ENCODE results near the gene DOCK1.

DOCK1 gene

DNA sequence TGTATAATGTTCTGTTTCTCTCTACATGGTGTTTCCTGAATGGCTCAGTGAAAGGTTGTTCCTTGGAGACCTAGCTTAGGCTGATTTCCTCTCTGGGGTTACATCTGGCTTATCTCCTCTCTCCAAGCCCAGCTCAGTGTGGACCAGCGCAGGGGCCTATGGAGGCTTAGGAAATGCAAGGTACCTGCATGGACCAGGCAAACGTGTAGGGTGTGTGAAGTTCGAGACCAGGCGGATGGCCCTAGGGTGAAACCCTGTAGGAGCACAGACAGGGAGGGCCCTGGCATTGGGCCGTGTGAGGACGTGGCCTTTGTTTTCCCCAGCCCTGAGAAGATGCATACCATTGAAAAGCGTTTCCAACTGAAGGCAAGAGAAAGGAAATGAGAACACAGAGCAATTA is 59.0 kb downstream of the DOCK1 start:
- H3K4me1 ChIP-seq: no peaks in the 10 kb centered on the region
- no peak overlapping the region for H3K4me2 ChIP-seq (ENCODE audit: low read length)
- TF ChIP-seq, protein P1, sequence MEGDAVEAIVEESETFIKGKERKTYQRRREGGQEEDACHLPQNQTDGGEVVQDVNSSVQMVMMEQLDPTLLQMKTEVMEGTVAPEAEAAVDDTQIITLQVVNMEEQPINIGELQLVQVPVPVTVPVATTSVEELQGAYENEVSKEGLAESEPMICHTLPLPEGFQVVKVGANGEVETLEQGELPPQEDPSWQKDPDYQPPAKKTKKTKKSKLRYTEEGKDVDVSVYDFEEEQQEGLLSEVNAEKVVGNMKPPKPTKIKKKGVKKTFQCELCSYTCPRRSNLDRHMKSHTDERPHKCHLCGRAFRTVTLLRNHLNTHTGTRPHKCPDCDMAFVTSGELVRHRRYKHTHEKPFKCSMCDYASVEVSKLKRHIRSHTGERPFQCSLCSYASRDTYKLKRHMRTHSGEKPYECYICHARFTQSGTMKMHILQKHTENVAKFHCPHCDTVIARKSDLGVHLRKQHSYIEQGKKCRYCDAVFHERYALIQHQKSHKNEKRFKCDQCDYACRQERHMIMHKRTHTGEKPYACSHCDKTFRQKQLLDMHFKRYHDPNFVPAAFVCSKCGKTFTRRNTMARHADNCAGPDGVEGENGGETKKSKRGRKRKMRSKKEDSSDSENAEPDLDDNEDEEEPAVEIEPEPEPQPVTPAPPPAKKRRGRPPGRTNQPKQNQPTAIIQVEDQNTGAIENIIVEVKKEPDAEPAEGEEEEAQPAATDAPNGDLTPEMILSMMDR (IDR thresholded peaks at IDR 0.05): no peak
- no peak overlapping the region for H3K9ac ChIP-seq
- H3K4me3 ChIP-seq (ENCODE audit: low read depth, low read length): no peak overlapping the region
- no peaks in the 10 kb centered on the region for H3K27me3 ChIP-seq (ENCODE audit: control insufficient read depth, insufficient read depth, low read length)
- peaks cover 2% of the 10 kb centered on the region for H3K79me2 ChIP-seq
- no peak overlapping the region for H2AFZ ChIP-seq
- H3K36me3 ChIP-seq (ENCODE audit: control insufficient read depth, insufficient read depth, low read length): no peaks in the 10 kb centered on the region
- no peak overlapping the region for H3K27ac ChIP-seq
- no peaks in the 10 kb centered on the region for H3K9me3 ChIP-seq (ENCODE audit: control insufficient read depth, low read length)

DNA sequence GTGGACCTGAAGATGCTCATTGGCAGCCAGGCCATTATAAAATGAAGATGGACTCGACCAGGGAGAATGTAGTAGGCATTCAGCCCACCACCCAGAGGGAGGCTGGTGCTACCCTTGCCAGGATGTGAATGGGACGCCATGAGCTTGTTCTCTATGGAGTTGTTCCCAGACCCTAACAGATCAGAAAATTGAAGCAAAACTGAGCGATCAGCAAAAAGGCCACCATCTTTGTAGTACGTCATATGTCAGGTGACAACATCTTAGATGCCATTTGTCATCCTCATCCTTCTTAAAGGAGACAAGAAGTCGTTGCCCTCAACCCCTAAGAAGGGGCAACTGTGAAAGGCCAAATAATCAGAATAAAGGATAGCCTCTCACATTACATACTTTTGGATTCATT is 61.7 kb downstream of the DOCK1 start:
- no peak overlapping the region for H3K9ac ChIP-seq
- TF ChIP-seq, protein P1 (IDR thresholded peaks at IDR 0.05): no peak
- H3K9me3 ChIP-seq (ENCODE audit: control insufficient read depth, low read length): no peaks in the 10 kb centered on the region
- no peak overlapping the region for H2AFZ ChIP-seq
- H3K27ac ChIP-seq: no peak overlapping the region
- no peak overlapping the region for H3K4me2 ChIP-seq (ENCODE audit: low read length)
- no peaks in the 10 kb centered on the region for H3K79me2 ChIP-seq
- no peak overlapping the region for H3K4me3 ChIP-seq (ENCODE audit: low read depth, low read length)
- no peaks in the 10 kb centered on the region for H3K27me3 ChIP-seq (ENCODE audit: control insufficient read depth, insufficient read depth, low read length)
- H3K4me1 ChIP-seq: no peaks in the 10 kb centered on the region
- no peaks in the 10 kb centered on the region for H3K36me3 ChIP-seq (ENCODE audit: control insufficient read depth, insufficient read depth, low read length)

DNA sequence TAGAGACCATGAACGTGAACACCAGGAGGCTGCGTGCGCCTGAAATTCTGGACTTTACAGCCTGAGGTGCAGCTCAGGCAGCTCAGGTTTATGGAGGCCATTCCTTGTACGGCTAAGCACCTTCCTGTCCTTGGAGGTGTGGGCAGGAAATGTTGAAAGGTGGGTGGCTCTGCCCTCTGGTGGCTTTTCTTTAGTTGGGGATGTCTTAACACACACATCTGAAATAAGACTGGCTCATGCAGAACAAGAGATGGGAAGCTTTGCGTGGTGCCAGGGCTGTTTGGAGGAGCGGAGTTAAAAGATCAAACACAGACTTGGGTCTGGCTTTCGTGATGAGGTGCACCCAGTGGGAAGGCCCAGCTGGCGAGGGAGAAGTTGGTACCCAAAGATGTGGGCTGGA is 64.1 kb downstream of the DOCK1 start:
- no peaks in the 10 kb centered on the region for H3K36me3 ChIP-seq (ENCODE audit: control insufficient read depth, insufficient read depth, low read length)
- no peaks in the 10 kb centered on the region for H3K4me1 ChIP-seq
- H3K9ac ChIP-seq: no peak overlapping the region
- no peaks in the 10 kb centered on the region for H3K79me2 ChIP-seq
- TF ChIP-seq, protein P1 (IDR thresholded peaks at IDR 0.05): peak; percentile 17
- no peak overlapping the region for H3K4me2 ChIP-seq (ENCODE audit: low read length)
- no peaks in the 10 kb centered on the region for H3K27me3 ChIP-seq (ENCODE audit: control insufficient read depth, insufficient read depth, low read length)
- H2AFZ ChIP-seq: no peak overlapping the region
- H3K27ac ChIP-seq: no peak overlapping the region
- no peaks in the 10 kb centered on the region for H3K9me3 ChIP-seq (ENCODE audit: control insufficient read depth, low read length)
- no peak overlapping the region for H3K4me3 ChIP-seq (ENCODE audit: low read depth, low read length)

DNA sequence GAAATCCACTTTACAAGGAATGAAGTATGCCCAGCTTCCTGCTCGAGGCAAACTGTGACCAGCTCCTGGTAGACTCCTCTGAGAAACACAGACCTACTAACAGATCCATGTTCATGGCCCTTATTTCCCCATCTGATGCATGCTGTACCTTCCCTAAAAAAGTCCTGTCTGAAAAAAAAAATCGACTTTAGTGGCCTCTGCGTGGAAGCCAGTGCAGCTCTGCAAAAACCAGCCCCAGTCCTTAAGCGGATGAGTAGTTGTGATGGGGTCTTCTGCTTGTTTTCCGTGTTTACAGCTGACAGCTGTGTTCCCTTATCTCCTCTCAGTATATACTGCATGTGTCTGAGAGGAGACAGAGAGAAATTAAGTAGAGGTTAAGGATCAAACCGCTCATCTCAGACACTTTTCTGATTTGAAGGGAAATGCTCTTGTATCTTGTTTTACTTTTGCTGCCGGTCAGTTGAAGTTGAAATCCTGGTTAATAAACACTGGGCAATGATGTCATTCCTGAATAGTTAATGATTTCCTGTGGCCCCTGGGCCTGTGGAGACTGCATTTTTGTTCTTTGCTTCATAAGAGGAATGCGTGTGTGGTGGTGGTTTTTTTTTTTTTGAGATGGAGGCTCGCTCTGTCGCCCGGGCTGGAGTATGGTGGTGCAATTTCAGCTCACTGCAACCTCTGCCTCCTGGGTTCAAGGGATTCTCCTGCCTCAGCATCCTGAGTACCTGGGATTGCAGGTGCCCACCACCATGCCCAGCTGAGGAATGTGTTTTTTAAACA is 67.6 kb downstream of the DOCK1 start:
- TF ChIP-seq, protein P1 (IDR thresholded peaks at IDR 0.05): no peak
- no peak overlapping the region for H3K4me2 ChIP-seq (ENCODE audit: low read length)
- H3K36me3 ChIP-seq (ENCODE audit: control insufficient read depth, insufficient read depth, low read length): no peaks in the 10 kb centered on the region
- no peaks in the 10 kb centered on the region for H3K9me3 ChIP-seq (ENCODE audit: control insufficient read depth, low read length)
- no peaks in the 10 kb centered on the region for H3K27me3 ChIP-seq (ENCODE audit: control insufficient read depth, insufficient read depth, low read length)
- no peak overlapping the region for H3K4me3 ChIP-seq (ENCODE audit: low read depth, low read length)
- H3K9ac ChIP-seq: no peak overlapping the region
- H2AFZ ChIP-seq: no peak overlapping the region
- no peaks in the 10 kb centered on the region for H3K4me1 ChIP-seq
- H3K27ac ChIP-seq: no peak overlapping the region
- H3K79me2 ChIP-seq: no peaks in the 10 kb centered on the region

DNA sequence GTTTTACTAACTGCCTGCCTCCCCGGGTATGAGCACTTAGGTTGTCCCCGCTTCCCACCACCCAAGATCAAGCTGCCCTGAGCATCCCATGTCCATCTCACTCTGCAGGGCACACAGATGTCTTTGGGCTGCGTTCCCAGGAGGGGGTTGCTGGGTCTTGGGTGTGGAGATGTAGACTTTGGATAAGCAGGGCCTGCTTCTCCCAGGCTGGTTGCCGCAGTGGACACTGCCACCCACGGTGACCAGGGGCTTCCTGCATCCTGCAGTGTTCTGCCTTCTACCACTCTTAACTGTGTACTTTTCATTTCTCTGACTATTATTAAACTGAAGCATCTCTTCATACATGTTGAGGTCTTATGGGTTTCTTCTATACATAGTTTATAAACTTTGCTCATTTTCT is 70.0 kb downstream of the DOCK1 start:
- H3K27ac ChIP-seq: no peak overlapping the region
- H3K9ac ChIP-seq: no peak overlapping the region
- no peaks in the 10 kb centered on the region for H3K79me2 ChIP-seq
- no peaks in the 10 kb centered on the region for H3K9me3 ChIP-seq (ENCODE audit: control insufficient read depth, low read length)
- TF ChIP-seq, protein P1 (IDR thresholded peaks at IDR 0.05): no peak
- H3K4me2 ChIP-seq (ENCODE audit: low read length): no peak overlapping the region
- H3K27me3 ChIP-seq (ENCODE audit: control insufficient read depth, insufficient read depth, low read length): no peaks in the 10 kb centered on the region
- no peak overlapping the region for H3K4me3 ChIP-seq (ENCODE audit: low read depth, low read length)
- H3K36me3 ChIP-seq (ENCODE audit: control insufficient read depth, insufficient read depth, low read length): no peaks in the 10 kb centered on the region
- no peak overlapping the region for H2AFZ ChIP-seq
- no peaks in the 10 kb centered on the region for H3K4me1 ChIP-seq

Data from parathyroid adenoma (tissue), 2 donors.